ENCODE measurements around the gene COMMD1.
"Not testable (repeated sequence)": the region's sequence is repeated elsewhere in the genome, so short reads cannot be mapped to it uniquely, and the experiment has no call there.

COMMD1 gene

DNA sequence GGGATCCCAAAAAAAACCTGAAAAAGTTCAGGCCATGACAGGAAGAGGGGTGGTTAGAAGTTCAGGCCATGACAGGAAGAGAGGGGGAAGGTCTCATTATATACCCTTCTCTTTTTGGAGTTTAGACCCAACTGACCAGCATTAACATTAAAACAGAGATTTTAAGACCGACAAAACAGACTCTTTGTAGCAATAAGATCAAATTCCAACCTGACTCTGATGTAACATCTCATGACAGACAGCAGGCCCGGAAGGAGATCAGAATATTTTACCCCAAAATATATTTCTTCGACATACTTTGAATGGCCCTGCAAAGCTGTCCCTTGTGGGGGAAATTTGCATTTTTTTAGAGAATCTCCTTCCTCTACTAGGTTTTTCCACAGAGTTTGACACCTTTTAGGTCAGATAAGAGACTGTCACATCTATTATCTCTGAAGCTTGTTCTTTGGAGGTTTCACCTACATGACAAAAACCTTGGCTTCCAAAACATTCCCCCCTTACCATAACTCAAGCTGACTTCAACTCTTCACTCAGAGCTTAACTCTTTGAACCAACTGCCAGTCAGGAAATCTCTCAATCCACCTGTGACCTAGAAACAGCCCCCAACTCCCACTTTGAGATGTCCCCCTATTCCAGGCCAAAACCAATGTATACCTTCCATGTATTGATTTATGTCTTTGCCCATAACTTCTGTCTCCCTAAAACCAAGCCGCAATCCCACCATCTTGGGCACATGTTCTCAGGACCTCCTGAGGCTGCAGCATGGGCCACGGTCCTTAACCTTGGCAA lies 239.4 kb downstream of the COMMD1 start:
- H3K4me3 ChIP-seq (ENCODE audit: low read depth, low read length): no peak overlapping the region
- DNase-seq (ENCODE audit: low read depth): no peak
- TF ChIP-seq, protein P1, sequence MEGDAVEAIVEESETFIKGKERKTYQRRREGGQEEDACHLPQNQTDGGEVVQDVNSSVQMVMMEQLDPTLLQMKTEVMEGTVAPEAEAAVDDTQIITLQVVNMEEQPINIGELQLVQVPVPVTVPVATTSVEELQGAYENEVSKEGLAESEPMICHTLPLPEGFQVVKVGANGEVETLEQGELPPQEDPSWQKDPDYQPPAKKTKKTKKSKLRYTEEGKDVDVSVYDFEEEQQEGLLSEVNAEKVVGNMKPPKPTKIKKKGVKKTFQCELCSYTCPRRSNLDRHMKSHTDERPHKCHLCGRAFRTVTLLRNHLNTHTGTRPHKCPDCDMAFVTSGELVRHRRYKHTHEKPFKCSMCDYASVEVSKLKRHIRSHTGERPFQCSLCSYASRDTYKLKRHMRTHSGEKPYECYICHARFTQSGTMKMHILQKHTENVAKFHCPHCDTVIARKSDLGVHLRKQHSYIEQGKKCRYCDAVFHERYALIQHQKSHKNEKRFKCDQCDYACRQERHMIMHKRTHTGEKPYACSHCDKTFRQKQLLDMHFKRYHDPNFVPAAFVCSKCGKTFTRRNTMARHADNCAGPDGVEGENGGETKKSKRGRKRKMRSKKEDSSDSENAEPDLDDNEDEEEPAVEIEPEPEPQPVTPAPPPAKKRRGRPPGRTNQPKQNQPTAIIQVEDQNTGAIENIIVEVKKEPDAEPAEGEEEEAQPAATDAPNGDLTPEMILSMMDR (IDR thresholded peaks at IDR 0.05; ENCODE audit: low read depth, low read length, missing control alignments): no peak

GRCh38 chr2:62145478-62146100 lies 240.1 kb downstream of the COMMD1 start:
- no peak overlapping the region for H3K4me3 ChIP-seq (ENCODE audit: low read depth, low read length)
- TF ChIP-seq, protein P1 (IDR thresholded peaks at IDR 0.05; ENCODE audit: low read depth, low read length, missing control alignments): no peak
- DNase-seq (ENCODE audit: low read depth): no peak

- H3K4me3 ChIP-seq (ENCODE audit: low read depth, low read length): not testable (repeated sequence)
Observed at GRCh38 chr2:62146790-62147189, 241.3 kb downstream of the COMMD1 start.

DNA sequence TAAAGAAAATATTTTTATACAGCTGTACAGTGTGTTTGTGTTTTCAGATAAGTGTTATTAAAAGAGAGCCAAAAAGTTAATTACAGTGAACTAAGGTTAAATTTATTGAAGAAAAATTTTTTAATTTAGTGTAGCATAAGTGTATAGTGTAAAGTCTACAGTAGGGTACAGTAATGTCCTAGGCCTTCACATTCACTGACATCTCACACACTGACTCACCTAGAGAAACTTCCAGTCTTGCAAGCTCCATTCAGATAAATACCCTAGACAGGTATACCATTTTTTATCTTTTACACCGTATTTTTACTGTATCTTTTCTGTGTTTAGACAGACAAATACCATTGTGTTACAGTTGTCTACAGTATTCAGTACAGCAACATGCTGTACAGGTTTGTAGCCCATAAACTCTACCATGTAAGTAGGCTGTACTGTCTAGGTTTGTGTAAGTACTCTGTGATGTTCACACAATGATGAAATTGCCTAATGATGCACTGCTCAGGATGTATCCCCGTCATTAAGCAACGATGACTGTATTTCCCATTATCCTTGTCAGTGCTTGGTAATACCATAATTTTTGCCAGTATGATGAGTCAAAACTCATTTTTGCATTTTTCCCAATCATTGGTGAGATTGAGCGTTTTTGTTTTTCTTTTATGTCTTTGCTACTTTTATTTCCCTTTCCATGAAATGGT lies 242.3 kb downstream of the COMMD1 start:
- H3K4me3 ChIP-seq (ENCODE audit: low read depth, low read length): no peak overlapping the region
- TF ChIP-seq, protein P1 (IDR thresholded peaks at IDR 0.05; ENCODE audit: low read depth, low read length, missing control alignments): no peak
- DNase-seq (ENCODE audit: low read depth): no peak

More at GRCh38 chr2:62146790-62147189, 241.3 kb downstream of the COMMD1 start:
- DNase-seq (ENCODE audit: low read depth): not testable (repeated sequence)

- H3K4me3 ChIP-seq (ENCODE audit: low read depth, low read length): no peak overlapping the region
- DNase-seq (ENCODE audit: low read depth): no peak
- TF ChIP-seq, protein P1 (IDR thresholded peaks at IDR 0.05; ENCODE audit: low read depth, low read length, missing control alignments): no peak
Observed at GRCh38 chr2:62149708-62150107, 244.2 kb downstream of the COMMD1 start.

DNA sequence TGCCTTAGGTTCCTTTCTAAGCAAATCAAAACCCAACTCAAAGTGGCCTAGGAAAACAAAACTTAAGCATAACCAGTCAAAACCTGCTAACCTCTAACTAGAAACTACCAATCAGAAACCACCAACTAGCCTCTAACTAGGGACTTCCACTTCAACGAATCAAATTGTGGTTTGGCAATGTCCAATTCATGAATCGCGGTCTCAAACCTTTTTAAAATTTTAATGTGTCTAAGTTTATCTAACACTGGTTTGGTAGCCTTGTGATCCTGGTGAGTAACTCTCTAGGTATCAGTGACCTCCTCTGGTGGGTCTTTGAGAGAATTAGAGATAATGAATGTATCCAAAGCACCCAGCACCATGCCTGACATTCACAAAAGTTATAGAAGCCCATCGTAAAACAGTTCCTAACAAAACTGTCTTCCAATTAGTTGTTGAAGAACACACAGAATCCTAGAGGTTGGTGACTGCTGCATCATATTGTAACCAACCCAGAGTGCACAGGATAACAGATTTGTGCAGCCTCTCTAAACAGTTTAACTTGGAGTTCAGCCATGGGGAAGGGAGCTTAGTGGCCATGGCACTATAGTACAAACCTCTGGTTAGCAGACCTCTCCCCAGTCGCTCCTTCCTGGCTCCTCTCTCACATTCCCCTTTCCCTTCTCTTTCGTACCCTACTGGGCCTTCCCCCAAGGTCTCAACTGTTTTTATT lies 245.3 kb downstream of the COMMD1 start:
- DNase-seq (ENCODE audit: low read depth): no peak
- H3K4me3 ChIP-seq (ENCODE audit: low read depth, low read length): no peak overlapping the region

More for the DNA sequence above, 245.3 kb downstream of the COMMD1 start:
- TF ChIP-seq, protein P1 (IDR thresholded peaks at IDR 0.05; ENCODE audit: low read depth, low read length, missing control alignments): no peak

Measured in GM12864 (cell line).